ENCODE measurements around the gene MSANTD1.

Gene MSANTD1

GRCh38 chr4:3244002-3244401 is 5.0 kb upstream of the MSANTD1 start:
- POLR2A ChIA-PET, result interaction anchor here (0.8 kb wide), 1 partner anchor 9 kb away, joined by 3 read pairs; no protein-coding TSS in a partner anchor
- no peak for DNase-seq (ENCODE audit: extremely low spot score)
- CTCF ChIA-PET, result interaction anchor here (0.6 to 1.2 kb wide), 2 partner anchors 13 to 22 kb away, joined by 3 to 4 read pairs; no protein-coding TSS in a partner anchor

GRCh38 chr4:3244747-3245146 is 4.2 kb upstream of the MSANTD1 start:
- CTCF ChIA-PET, result interaction anchor here (1.2 kb wide), 1 partner anchor 12 kb away, joined by 4 read pairs; no protein-coding TSS in a partner anchor
- POLR2A ChIA-PET, result interaction anchor here (0.8 kb wide), 1 partner anchor 8 kb away, joined by 3 read pairs; no protein-coding TSS in a partner anchor
- no peak for TF ChIP-seq FOXA1 (IDR thresholded peaks at IDR 0.05)
- TF ChIP-seq ARNT (IDR thresholded peaks at IDR 0.05), result no peak
- no peak for TF ChIP-seq TARDBP (IDR thresholded peaks at IDR 0.05)
- TF ChIP-seq NFRKB (IDR thresholded peaks at IDR 0.05), result no peak
- no peak for TF ChIP-seq FOXM1 (IDR thresholded peaks at IDR 0.05; ENCODE audit: borderline replicate concordance)
- no peak for TF ChIP-seq LEF1 (IDR thresholded peaks at IDR 0.05; ENCODE audit: borderline replicate concordance)
- TF ChIP-seq, protein P1, sequence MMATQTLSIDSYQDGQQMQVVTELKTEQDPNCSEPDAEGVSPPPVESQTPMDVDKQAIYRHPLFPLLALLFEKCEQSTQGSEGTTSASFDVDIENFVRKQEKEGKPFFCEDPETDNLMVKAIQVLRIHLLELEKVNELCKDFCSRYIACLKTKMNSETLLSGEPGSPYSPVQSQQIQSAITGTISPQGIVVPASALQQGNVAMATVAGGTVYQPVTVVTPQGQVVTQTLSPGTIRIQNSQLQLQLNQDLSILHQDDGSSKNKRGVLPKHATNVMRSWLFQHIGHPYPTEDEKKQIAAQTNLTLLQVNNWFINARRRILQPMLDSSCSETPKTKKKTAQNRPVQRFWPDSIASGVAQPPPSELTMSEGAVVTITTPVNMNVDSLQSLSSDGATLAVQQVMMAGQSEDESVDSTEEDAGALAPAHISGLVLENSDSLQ (IDR thresholded peaks at IDR 0.05), result no peak
- TF ChIP-seq L3MBTL2 (conservative IDR thresholded peaks at IDR 0.05), result no peak
- TF ChIP-seq ZNF384 (IDR thresholded peaks at IDR 0.05), result no peak
- no peak for TF ChIP-seq BHLHE40 (IDR thresholded peaks at IDR 0.05; ENCODE audit: borderline replicate concordance)
- TF ChIP-seq SUZ12 (IDR thresholded peaks at IDR 0.05), result no peak
- TF ChIP-seq CTBP1 (IDR thresholded peaks at IDR 0.05; ENCODE audit: borderline replicate concordance), result no peak
- DNase-seq (ENCODE audit: extremely low spot score), result no peak

More at GRCh38 chr4:3244002-3244401, 5.0 kb upstream of the MSANTD1 start:
- TF ChIP-seq, protein P1 (IDR thresholded peaks at IDR 0.05), result no peak
- TF ChIP-seq HDGF (IDR thresholded peaks at IDR 0.05; ENCODE audit: borderline replicate concordance) (no peak), CTBP1 (IDR thresholded peaks at IDR 0.05; ENCODE audit: borderline replicate concordance) (no peak), SUZ12 (IDR thresholded peaks at IDR 0.05) (no peak), SP1 (IDR thresholded peaks at IDR 0.05) (no peak)

DNA sequence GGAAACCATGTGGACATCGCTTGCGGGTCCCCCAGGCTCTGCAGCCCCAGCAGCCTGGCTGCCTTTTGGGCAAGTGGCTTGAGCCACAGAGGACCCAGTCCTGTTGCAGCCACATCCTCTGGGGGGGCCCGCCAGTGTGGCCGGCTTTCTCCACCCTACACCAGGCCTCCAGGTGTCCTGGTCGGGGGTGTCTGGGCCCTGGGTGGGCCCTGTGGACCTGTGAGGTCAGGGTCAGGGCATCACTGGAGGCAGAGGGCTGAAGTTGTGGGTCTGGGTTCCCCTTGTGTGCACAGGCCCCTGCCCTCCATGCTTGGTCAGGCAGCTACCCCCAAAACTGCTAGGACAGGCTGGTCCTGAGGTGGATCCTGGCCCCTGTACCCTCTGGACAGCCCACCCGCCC is 3.3 kb upstream of the MSANTD1 start:
- no peak for DNase-seq (ENCODE audit: extremely low spot score)
- ChIA-PET POLR2A (no interaction called here), CTCF (interaction anchor here (1.7 kb wide), 1 partner anchor 103 kb away, joined by 3 read pairs; no protein-coding TSS in a partner anchor)
- TF ChIP-seq ARNT (IDR thresholded peaks at IDR 0.05), result no peak
- no peak for TF ChIP-seq NFRKB (IDR thresholded peaks at IDR 0.05)
- TF ChIP-seq ELF4 (IDR thresholded peaks at IDR 0.05), result no peak
- TF ChIP-seq CTBP1 (IDR thresholded peaks at IDR 0.05; ENCODE audit: borderline replicate concordance), result no peak
- no peak for TF ChIP-seq FOXM1 (IDR thresholded peaks at IDR 0.05; ENCODE audit: borderline replicate concordance)
- no peak for TF ChIP-seq TARDBP (IDR thresholded peaks at IDR 0.05)
- TF ChIP-seq SP1 (IDR thresholded peaks at IDR 0.05), result no peak
- TF ChIP-seq, protein P1 (IDR thresholded peaks at IDR 0.05), result no peak
- no peak for TF ChIP-seq FOXA1 (IDR thresholded peaks at IDR 0.05)
- no peak for TF ChIP-seq BHLHE40 (IDR thresholded peaks at IDR 0.05; ENCODE audit: borderline replicate concordance)
- TF ChIP-seq ZNF384 (IDR thresholded peaks at IDR 0.05), result no peak
- no peak for TF ChIP-seq FOXK2 (IDR thresholded peaks at IDR 0.05)
- no peak for TF ChIP-seq L3MBTL2 (conservative IDR thresholded peaks at IDR 0.05)
- TF ChIP-seq HDGF (IDR thresholded peaks at IDR 0.05; ENCODE audit: borderline replicate concordance), result no peak

- no peak for TF ChIP-seq SP1 (IDR thresholded peaks at IDR 0.05)
- TF ChIP-seq FOXA1 (IDR thresholded peaks at IDR 0.05), result no peak
- TF ChIP-seq CTBP1 (IDR thresholded peaks at IDR 0.05; ENCODE audit: borderline replicate concordance), result no peak
- no peak for TF ChIP-seq ELF4 (IDR thresholded peaks at IDR 0.05)
- TF ChIP-seq L3MBTL2 (conservative IDR thresholded peaks at IDR 0.05), result no peak
- TF ChIP-seq ARNT (IDR thresholded peaks at IDR 0.05), result no peak
- no peak for TF ChIP-seq SUZ12 (IDR thresholded peaks at IDR 0.05)
- no peak for TF ChIP-seq FOXM1 (IDR thresholded peaks at IDR 0.05; ENCODE audit: borderline replicate concordance)
- TF ChIP-seq ZNF384 (IDR thresholded peaks at IDR 0.05), result no peak
- TF ChIP-seq BHLHE40 (IDR thresholded peaks at IDR 0.05; ENCODE audit: borderline replicate concordance), result no peak
- no peak for TF ChIP-seq HDGF (IDR thresholded peaks at IDR 0.05; ENCODE audit: borderline replicate concordance)
- POLR2A ChIA-PET, result interaction anchor here (0.8 kb wide), 1 partner anchor 11 kb away, joined by 3 read pairs; no protein-coding TSS in a partner anchor
- no peak for DNase-seq (ENCODE audit: extremely low spot score)
- CTCF ChIA-PET, result interaction anchor here (1.7 kb wide), 1 partner anchor 102 kb away, joined by 3 read pairs; no protein-coding TSS in a partner anchor
These were observed 2.2 kb upstream of the MSANTD1 start for GRCh38 chr4:3246458-3247398.

DNA sequence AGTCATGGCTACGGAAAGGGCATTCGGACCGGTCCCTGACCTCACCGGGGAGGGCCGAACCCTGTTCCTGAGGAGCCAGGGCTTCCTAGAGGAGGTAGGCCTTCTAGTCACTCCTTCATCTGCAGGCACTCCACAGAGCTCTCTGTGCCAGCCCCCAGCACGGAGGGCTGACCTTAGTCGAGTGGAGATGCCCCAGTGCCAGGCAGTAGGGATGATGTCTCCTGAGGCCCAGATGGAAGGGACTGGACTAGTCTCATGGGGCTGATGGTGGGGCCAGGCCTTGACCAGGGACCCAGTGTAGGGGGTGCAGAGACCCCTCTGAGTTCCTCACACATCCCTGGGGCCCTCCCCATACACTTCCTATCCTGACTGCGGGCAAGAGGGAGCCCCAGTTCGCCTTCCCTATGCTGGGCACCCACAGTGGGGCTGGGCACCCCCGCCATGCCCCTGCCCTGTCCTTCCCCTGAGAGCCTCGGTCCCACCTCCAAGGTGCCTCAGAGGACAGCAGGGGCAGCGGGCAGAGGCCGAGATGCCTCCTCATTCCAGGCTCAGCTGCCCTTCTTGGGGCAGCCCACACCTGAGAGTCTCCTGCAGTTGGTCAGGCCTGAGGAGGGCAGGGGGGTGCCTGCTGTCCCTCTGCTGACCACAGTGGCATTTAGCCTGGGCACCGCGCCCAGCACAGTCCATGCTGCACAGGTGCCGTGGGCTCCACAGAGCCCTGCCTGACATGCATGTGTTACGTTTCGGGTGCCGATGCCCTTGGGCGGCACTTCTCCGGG is 1.4 kb upstream of the MSANTD1 start:
- ChIA-PET POLR2A (interaction anchor here (0.8 kb wide), 1 partner anchor 10 kb away, joined by 3 read pairs; no protein-coding TSS in a partner anchor), CTCF (no interaction called here)
- DNase-seq (ENCODE audit: extremely low spot score), result no peak
- TF ChIP-seq SP1 (IDR thresholded peaks at IDR 0.05), result no peak
- TF ChIP-seq FOXA1 (IDR thresholded peaks at IDR 0.05), result no peak
- no peak for TF ChIP-seq FOXK2 (IDR thresholded peaks at IDR 0.05)
- no peak for TF ChIP-seq ZNF384 (IDR thresholded peaks at IDR 0.05)
- no peak for TF ChIP-seq ARNT (IDR thresholded peaks at IDR 0.05)
- TF ChIP-seq FOXM1 (IDR thresholded peaks at IDR 0.05; ENCODE audit: borderline replicate concordance), result no peak
- TF ChIP-seq NFRKB (IDR thresholded peaks at IDR 0.05), result no peak
- TF ChIP-seq CTBP1 (IDR thresholded peaks at IDR 0.05; ENCODE audit: borderline replicate concordance), result no peak
- TF ChIP-seq L3MBTL2 (conservative IDR thresholded peaks at IDR 0.05), result no peak
- TF ChIP-seq BHLHE40 (IDR thresholded peaks at IDR 0.05; ENCODE audit: borderline replicate concordance), result no peak
- TF ChIP-seq HDGF (IDR thresholded peaks at IDR 0.05; ENCODE audit: borderline replicate concordance), result no peak
- no peak for TF ChIP-seq ELF4 (IDR thresholded peaks at IDR 0.05)
- TF ChIP-seq LEF1 (IDR thresholded peaks at IDR 0.05; ENCODE audit: borderline replicate concordance), result no peak
- no peak for TF ChIP-seq TARDBP (IDR thresholded peaks at IDR 0.05)
- TF ChIP-seq, protein P1 (IDR thresholded peaks at IDR 0.05), result no peak
- TF ChIP-seq SUZ12 (IDR thresholded peaks at IDR 0.05), result no peak

Measured in HEK293T (cell line).